ENCODE results near the gene GAB2. TPM values are rescaled to one million over a fixed set of nuclear protein-coding genes. Genes with fewer than 3 reads are reported as not detected.

GAB2 gene
- total RNA-seq, 2 experiments from 2014 or later: 1.2 to 1.3 TPM

GRCh38 chr11:78268591-78269410 lies 148.8 kb downstream of the GAB2 start:
- no TSS peak for BruUV-seq (replicated peaks)
- Histone ChIP-seq H3K9me2 (ENCODE audit: insufficient read depth, low read length) (no peaks in the 10 kb centered on the region), H3K4me2 (ENCODE audit: low read length) (no peak overlapping the region), H3K36me3 (ENCODE audit: insufficient read depth, low read length) (no peaks in the 10 kb centered on the region), H3K79me2 (ENCODE audit: insufficient read depth, low read depth, low read length) (no peaks in the 10 kb centered on the region), H2AFZ (ENCODE audit: low read length) (no peak overlapping the region), H3K27ac (ENCODE audit: low read depth, low read length, poor library complexity, severe bottlenecking) (no peak overlapping the region), H3K4me1 (ENCODE audit: insufficient read depth, low read length, poor library complexity, severe bottlenecking) (no peaks in the 10 kb centered on the region), H3K4me3 (ENCODE audit: low read depth, low read length, poor library complexity, severe bottlenecking) (no peak overlapping the region), H4K20me1 (ENCODE audit: insufficient read depth, low read length) (no peaks in the 10 kb centered on the region), H3K9me3 (ENCODE audit: low read length) (no peaks in the 10 kb centered on the region)
- CTCF ChIA-PET (ENCODE audit: unreplicated experiment): no interaction called here
- POLR2A ChIA-PET: interaction anchor here (0.7 kb wide), 2 partner anchors 564 to 811 kb away, joined by 4 to 5 read pairs; no protein-coding TSS in a partner anchor
- TF ChIP-seq CTCF (conservative IDR thresholded peaks at IDR 0.05; ENCODE audit: low read length): no peak
- no peak for TF ChIP-seq EZH2phosphoT487 (IDR thresholded peaks at IDR 0.05; ENCODE audit: borderline replicate concordance, low read depth, low read length)
- intact Hi-C loops (cut with micrococcal nuclease; ENCODE audit: unreplicated experiment): no loop called here
- DNase-seq (ENCODE audit: low spot score): no peak

- DNase-seq (ENCODE audit: low spot score): no peak
- intact Hi-C loops (cut with micrococcal nuclease; ENCODE audit: unreplicated experiment): no loop called here
- ChIA-PET POLR2A (interaction anchor here (0.6 to 0.9 kb wide), 2 partner anchors 18 to 927 kb away, joined by 3 read pairs; no protein-coding TSS in a partner anchor), CTCF (ENCODE audit: unreplicated experiment) (no interaction called here)
- TF ChIP-seq CTCF (conservative IDR thresholded peaks at IDR 0.05; ENCODE audit: low read length): 0 out of 2 replicates have a peak, but pooled peaks have one; percentile 20
- TF ChIP-seq EZH2phosphoT487 (IDR thresholded peaks at IDR 0.05; ENCODE audit: borderline replicate concordance, low read depth, low read length): no peak
- H3K4me1 ChIP-seq (ENCODE audit: insufficient read depth, low read length, poor library complexity, severe bottlenecking): no peaks in the 10 kb centered on the region
- no peak overlapping the region for H3K4me2 ChIP-seq (ENCODE audit: low read length)
- H3K36me3 ChIP-seq (ENCODE audit: insufficient read depth, low read length): no peaks in the 10 kb centered on the region
- H3K4me3 ChIP-seq (ENCODE audit: low read depth, low read length, poor library complexity, severe bottlenecking): no peak overlapping the region
- H4K20me1 ChIP-seq (ENCODE audit: insufficient read depth, low read length): no peaks in the 10 kb centered on the region
- no peaks in the 10 kb centered on the region for H3K9me2 ChIP-seq (ENCODE audit: insufficient read depth, low read length)
- no peak overlapping the region for H2AFZ ChIP-seq (ENCODE audit: low read length)
- no peaks in the 10 kb centered on the region for H3K9me3 ChIP-seq (ENCODE audit: low read length)
- BruUV-seq (replicated peaks): no TSS peak
- no peaks in the 10 kb centered on the region for H3K79me2 ChIP-seq (ENCODE audit: insufficient read depth, low read depth, low read length)
- no peak overlapping the region for H3K27ac ChIP-seq (ENCODE audit: low read depth, low read length, poor library complexity, severe bottlenecking)
Measured at GRCh38 chr11:78266451-78266850, 151.2 kb downstream of the GAB2 start.

GRCh38 chr11:78265326-78265725 lies 152.3 kb downstream of the GAB2 start:
- no peaks in the 10 kb centered on the region for H3K9me3 ChIP-seq (ENCODE audit: low read length)
- H3K79me2 ChIP-seq (ENCODE audit: insufficient read depth, low read depth, low read length): no peaks in the 10 kb centered on the region
- no TSS peak for BruUV-seq (replicated peaks)
- no peak for TF ChIP-seq CTCF (conservative IDR thresholded peaks at IDR 0.05; ENCODE audit: low read length)
- TF ChIP-seq EZH2phosphoT487 (IDR thresholded peaks at IDR 0.05; ENCODE audit: borderline replicate concordance, low read depth, low read length): no peak
- H3K36me3 ChIP-seq (ENCODE audit: insufficient read depth, low read length): no peaks in the 10 kb centered on the region
- no peak overlapping the region for H2AFZ ChIP-seq (ENCODE audit: low read length)
- no peak for DNase-seq (ENCODE audit: low spot score)
- POLR2A ChIA-PET: no interaction called here
- CTCF ChIA-PET (ENCODE audit: unreplicated experiment): no interaction called here
- intact Hi-C loops (cut with micrococcal nuclease; ENCODE audit: unreplicated experiment): no loop called here
- no peaks in the 10 kb centered on the region for H3K4me1 ChIP-seq (ENCODE audit: insufficient read depth, low read length, poor library complexity, severe bottlenecking)
- no peak overlapping the region for H3K4me2 ChIP-seq (ENCODE audit: low read length)
- H3K27ac ChIP-seq (ENCODE audit: low read depth, low read length, poor library complexity, severe bottlenecking): no peak overlapping the region
- no peak overlapping the region for H3K4me3 ChIP-seq (ENCODE audit: low read depth, low read length, poor library complexity, severe bottlenecking)
- no peaks in the 10 kb centered on the region for H3K9me2 ChIP-seq (ENCODE audit: insufficient read depth, low read length)
- H4K20me1 ChIP-seq (ENCODE audit: insufficient read depth, low read length): no peaks in the 10 kb centered on the region
